ENCODE results near the gene IGF2R.

The IGF2R gene

DNA sequence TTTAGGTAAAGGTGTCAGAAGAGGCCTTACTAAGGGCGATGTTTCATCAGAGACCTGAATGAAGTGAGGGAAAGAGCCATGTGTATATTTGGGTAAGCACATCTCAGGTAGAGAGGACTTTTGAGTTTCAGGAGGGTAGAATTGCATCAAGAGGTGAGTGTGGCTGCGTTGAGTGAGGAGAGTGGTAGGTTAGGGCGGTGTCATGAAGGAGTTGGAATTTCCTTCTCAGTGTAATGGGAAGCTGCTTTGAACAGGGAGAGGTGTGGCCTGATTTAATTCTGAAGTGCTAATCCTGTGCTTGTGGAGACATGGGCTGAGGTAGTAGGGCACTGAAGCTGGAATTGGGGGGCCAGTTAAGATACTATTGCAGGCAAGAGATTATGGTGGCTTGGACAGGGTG, 53.9 kb downstream of the IGF2R start:
- in situ Hi-C loops (cut with MboI; ENCODE audit: low sequenced_read_pairs): no loop called here

DNA sequence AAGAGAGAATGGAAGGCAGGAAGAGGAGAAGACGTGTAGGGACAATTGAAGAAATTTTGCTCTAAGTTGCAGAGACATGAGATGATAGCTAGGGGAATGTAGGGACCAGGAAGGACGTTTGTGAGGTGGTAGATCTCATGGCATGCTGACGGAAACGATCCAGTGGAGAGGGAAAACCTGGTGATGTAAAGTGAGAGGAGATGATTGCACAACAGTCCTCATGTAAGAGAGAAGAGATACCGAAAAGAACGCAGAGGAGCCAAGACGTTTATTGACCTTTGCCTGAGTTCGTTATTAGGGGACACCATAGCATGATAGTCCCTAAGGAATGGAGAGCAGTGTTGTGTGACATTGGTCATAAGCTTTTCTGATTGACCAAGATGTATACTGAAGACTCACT, 55.3 kb downstream of the IGF2R start:
- in situ Hi-C loops (cut with MboI; ENCODE audit: low sequenced_read_pairs): no loop called here

DNA sequence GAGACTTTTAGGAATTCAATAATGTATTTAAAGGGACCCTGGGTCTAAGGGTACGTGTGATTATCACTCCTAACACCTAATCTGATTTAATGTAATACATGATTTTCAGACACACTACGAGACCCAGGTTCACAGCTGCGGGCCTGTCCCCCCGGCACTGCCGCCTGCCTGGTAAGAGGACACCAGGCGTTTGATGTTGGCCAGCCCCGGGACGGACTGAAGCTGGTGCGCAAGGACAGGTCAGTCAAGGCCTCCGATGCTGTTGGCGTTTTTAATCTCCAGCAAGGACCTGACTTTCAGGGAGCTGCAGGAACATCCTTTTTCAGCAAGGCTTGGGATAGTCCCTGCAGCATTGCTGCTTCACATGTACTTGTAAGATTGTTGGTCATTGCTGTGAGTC, 58.2 kb downstream of the IGF2R start:
- in situ Hi-C loops (cut with MboI; ENCODE audit: low sequenced_read_pairs): no loop called here

DNA sequence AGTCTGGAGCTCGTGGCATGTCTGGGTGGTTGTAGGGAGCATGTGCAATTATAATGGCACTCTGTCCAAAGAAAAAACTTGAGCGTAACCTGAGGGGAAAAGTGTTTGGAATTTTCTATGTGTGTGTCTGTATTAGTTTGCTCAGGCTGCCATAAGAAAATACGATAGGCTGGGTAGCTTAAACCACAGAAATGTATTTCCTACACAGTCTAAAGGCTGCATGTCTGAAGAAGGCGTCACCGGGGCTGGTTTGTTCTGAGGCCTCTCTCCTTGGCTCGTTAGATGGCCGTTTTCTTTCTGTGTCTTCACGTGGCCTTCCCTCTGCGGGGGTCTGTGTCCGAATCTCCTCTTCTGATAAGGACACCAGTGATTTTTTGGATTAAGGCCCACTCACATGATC, 59.0 kb downstream of the IGF2R start:
- in situ Hi-C loops (cut with MboI; ENCODE audit: low sequenced_read_pairs): no loop called here

- in situ Hi-C loops (cut with MboI; ENCODE audit: low sequenced_read_pairs): no loop called here
Observed at GRCh38 chr6:160028487-160029275, 59.8 kb downstream of the IGF2R start.

DNA sequence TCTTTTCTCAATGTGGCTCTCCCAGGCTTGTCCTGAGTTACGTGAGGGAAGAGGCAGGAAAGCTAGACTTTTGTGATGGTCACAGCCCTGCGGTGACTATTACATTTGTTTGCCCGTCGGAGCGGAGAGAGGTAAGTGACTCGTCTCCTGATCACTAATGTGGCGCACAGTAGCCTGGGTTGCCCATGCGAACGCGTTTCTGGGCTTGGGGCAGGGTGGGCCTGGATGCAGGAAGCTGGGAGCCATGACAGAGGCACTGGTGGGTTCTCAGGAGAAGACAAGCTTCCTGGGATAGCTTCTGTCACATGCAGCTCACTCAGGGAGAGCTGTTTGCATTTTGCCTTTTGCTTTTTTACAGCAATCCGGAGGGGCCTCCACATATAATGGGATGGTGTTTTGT, 60.6 kb downstream of the IGF2R start:
- in situ Hi-C loops (cut with MboI; ENCODE audit: low sequenced_read_pairs): no loop called here

GRCh38 chr6:160030103-160030502, 61.2 kb downstream of the IGF2R start:
- in situ Hi-C loops (cut with MboI; ENCODE audit: low sequenced_read_pairs): no loop called here

DNA sequence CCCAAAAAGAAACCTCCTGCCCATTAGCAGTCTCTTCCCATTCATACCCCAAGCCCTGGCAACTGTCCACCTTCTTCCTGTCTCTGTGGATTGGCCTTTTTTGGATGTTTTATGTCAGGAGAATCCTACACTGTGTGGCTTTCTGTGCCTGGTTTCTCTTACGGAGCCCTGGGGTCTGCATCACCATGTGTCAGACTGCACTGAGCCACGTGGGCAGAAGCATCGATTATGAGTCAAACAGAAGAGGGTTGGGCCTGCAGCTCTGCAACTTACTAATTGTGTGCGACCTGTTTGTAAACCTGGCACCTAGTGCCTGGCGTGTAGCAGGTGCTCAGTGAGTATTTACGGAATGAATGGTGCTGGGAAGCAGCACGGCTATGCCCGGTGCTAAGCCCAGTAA, 62.6 kb downstream of the IGF2R start:
- in situ Hi-C loops (cut with MboI; ENCODE audit: low sequenced_read_pairs): no loop called here

DNA sequence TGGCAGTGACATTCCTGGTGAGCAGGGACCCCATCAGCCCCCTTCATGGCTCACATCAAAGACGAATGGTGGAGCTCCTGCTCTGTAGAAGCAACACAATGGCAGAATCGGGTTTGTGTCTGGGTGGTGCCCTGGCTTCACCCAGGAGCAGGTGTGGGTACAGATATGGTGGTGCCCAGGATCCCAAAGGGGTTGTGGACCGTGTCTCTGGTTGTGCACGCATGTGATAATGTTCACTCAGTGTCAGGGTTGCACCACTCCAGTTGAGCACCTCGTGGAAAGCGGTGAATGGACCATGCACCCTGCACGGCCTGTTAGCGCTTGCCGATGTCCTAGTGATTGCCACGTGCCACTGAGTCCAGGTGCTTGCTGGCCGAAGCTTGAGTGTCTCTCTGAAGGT, 63.0 kb downstream of the IGF2R start:
- in situ Hi-C loops (cut with MboI; ENCODE audit: low sequenced_read_pairs): no loop called here

DNA sequence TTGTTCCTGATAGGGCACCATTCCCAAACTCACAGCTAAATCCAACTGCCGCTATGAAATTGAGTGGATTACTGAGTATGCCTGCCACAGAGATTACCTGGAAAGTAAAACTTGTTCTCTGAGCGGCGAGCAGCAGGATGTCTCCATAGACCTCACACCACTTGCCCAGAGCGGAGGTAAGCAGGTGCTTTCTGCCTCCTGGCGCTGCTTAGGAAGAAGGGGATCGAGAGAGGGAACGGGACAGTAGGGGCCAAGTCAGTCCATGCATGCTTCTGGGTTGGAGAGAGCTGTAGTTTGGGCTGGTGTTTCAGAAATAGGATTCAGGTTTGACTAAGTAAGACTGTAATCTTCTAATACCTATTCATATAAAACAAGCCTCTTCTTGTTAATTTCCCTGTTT, 63.7 kb downstream of the IGF2R start:
- in situ Hi-C loops (cut with MboI; ENCODE audit: low sequenced_read_pairs): no loop called here

GRCh38 chr6:160034036-160034930, 65.4 kb downstream of the IGF2R start:
- in situ Hi-C loops (cut with MboI; ENCODE audit: low sequenced_read_pairs): no loop called here

GRCh38 chr6:160035241-160035640, 66.4 kb downstream of the IGF2R start:
- in situ Hi-C loops (cut with MboI; ENCODE audit: low sequenced_read_pairs): no loop called here

DNA sequence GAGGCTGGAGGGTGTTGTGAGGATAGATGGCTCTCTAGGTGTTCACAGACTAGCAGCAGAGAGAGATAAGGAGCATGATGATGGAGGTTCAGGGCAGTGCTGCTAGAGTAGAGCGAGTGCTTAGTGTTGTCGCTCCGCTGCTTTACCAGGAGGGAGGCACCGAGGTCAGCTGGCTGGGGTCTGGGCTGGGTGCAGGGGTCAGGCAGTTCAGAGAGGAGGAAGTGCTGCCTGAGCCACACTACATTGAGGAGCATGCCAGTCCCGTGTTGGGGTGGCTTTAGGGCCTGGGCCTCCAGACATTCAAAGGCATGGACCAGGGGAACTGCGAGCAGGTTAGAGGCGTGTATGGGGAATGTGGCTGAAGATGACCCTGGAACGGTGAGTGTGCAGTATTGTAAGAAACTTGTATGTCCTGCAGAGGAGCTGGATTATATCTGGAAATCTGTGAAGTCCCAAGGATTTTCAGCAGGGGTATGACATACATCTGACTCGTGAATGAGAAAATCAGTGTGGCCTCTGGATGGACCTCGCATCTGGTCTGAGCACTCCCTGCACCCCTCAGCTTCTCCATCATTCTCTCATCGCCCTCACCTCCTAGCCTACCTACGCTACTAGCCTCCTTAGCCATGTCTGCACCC, 66.9 kb downstream of the IGF2R start:
- in situ Hi-C loops (cut with MboI; ENCODE audit: low sequenced_read_pairs): no loop called here

DNA sequence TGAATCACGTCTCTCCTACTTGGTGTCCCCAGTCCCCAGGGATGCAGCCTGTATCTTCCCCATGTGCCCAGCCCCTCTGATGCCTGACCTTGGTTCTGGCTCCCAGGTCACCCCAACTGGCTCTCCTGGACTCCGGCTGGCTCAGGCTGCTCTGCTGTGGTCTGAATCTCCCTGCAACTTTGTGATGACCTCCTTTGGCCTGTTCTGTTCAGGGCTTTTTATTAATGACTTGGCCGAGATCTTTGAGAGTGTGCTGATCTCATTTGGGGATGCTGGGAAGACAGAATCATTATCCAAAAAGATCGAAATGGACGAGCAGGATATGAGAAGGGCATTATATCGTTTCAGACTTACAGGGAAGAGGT, 67.4 kb downstream of the IGF2R start:
- in situ Hi-C loops (cut with MboI; ENCODE audit: low sequenced_read_pairs): no loop called here

- in situ Hi-C loops (cut with MboI; ENCODE audit: low sequenced_read_pairs): no loop called here
Observed at GRCh38 chr6:160036790-160037206, 67.9 kb downstream of the IGF2R start.

DNA sequence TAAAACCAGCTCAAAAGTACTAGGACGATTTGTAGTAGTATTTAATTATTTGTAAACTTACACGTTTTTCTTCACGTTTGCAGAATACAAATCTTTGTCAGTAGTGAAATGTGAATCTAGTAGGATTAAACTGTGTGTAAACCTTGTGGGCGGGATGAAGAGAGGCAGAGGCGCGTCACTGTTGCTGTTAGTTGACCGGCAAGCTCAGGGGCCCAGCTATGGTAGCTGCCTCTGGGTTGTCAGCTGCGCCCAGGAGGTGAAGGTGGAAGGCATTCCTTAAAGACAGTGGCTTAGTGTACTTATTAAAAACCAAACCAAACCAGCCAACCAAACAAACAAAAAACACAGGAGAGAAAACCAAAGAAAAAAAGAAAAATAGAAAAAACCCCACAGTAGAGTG, 69.6 kb downstream of the IGF2R start:
- in situ Hi-C loops (cut with MboI; ENCODE audit: low sequenced_read_pairs): no loop called here

DNA sequence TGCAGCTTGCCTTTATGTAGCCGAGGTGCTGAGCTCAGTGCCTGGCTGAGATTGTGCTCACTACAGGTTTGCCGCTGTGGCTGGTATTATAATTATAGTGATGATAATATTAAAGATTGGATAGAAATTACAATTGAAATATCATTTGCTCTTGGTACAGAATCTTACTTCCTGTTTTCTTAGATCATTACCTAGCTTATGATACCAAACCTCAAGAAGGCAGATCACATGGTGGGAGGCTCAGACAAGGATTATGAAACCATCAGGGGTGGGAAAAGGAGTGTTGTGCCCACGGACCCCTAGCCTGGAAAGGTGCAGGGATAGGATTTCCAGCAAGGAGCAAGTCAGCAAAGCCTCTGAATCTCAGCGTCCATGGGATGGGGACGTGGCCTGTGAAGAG, 70.6 kb downstream of the IGF2R start:
- in situ Hi-C loops (cut with MboI; ENCODE audit: low sequenced_read_pairs): no loop called here

- in situ Hi-C loops (cut with MboI; ENCODE audit: low sequenced_read_pairs): no loop called here
Observed at GRCh38 chr6:160040055-160040454, 71.2 kb downstream of the IGF2R start.

GRCh38 chr6:160040527-160041264, 71.8 kb downstream of the IGF2R start:
- in situ Hi-C loops (cut with MboI; ENCODE audit: low sequenced_read_pairs): no loop called here

DNA sequence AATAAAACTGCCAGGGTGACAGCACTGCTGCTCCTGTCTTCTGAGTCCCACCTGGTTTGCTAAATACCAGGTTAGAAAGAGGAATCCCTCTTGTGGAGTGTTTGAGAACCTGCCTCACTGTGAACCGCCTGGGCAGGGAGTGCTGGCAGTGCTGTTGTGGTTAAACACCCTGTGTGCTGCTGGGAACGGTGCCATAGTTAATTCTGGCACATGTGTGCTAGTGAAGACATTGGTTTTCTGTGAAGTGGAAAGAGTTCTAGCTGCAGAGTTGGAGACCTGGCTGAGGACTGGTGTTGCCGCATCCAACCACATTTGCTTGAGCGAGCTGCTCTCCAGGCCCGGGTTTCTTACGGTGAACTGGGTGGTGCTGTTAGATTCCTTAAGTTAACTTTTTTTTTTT, 72.7 kb downstream of the IGF2R start:
- in situ Hi-C loops (cut with MboI; ENCODE audit: low sequenced_read_pairs): no loop called here
